PFSK-1 (cell line): ENCODE results near the gene BGN.

ENCODE experiments used
- FOXP2 ChIP-seq: optimal IDR thresholded peaks from 2 replicates; pipeline ENCODE3; 2011; ENCODE audit warnings: borderline replicate concordance, control low read depth, inconsistent platforms; ENCODE audit not compliant: insufficient read depth; ENCODE audit errors: extremely low read length, extremely low read depth
- POLR2AphosphoS5 ChIP-seq: IDR thresholded peaks from 2 replicates; pipeline ENCODE4 v1.6.1; 2012; ENCODE audit warnings: low read depth, mild to moderate bottlenecking, control low read depth, low read length, moderate library complexity
- SIN3A ChIP-seq: IDR thresholded peaks from 2 replicates; pipeline ENCODE4 v1.6.1; 2012; ENCODE audit warnings: mild to moderate bottlenecking, low read length, moderate library complexity, borderline replicate concordance; ENCODE audit not compliant: insufficient read depth
- TAF1 ChIP-seq: IDR thresholded peaks from 2 replicates; pipeline ENCODE4 v1.6.1; 2012; ENCODE audit warnings: low read length, control low read depth, borderline replicate concordance; ENCODE audit not compliant: insufficient read depth
- TF ChIP-seq, protein P1 (sequence below), 2 experiments: IDR thresholded peaks; 2 replicates each; pipeline versions ENCODE4 v1.6.1 to v1.8.0; 2011 to 2012; ENCODE audit warnings: low read depth in 2 of 2, low read length in 2 of 2, control low read depth in 1 of 2, inconsistent platforms in 1 of 2, mild to moderate bottlenecking in 1 of 2, moderate library complexity in 1 of 2; ENCODE audit not compliant: insufficient read depth in 1 of 2

Gene BGN

DNA sequence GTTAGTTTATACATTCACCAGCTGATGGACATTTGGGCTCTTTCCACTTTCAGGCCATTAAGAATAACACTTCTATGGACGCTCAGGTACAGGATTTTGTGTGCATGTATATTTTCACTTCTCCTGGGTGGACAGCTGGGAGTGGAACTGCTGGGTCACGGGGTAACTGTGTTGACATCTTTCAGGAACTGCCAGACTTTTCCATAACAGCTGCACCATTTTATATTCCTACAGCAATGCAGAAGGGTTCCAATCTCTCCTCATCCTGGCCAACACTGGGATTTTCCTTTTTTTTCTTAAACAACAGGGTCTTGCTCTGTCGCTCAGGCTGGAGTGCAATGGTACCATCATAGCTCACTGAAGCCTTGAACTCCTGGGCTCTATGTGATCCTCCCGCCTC is 36.3 kb upstream of the BGN start:
- no peak for TF ChIP-seq SIN3A

DNA sequence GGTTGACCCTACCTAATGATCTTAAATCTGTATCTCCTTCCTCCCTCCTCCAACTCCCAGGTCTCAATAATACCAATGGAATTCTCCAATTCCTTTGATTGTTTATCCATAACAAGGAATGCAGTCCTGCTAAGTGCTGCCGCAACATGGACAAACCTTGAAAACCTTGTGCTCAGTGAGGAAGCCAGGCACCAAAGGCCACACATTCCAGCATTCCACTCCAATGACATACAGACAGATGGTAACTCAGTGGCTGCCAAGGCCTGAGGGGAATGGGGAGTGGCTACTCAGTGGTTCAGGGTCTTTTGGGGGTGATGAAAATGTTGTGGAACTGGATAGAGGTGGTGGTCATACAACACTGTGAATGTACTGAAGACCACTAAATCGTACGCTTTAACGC is 34.8 kb upstream of the BGN start:
- TF ChIP-seq POLR2AphosphoS5 (no peak), FOXP2 (no peak), SIN3A (no peak), TAF1 (no peak)
- TF ChIP-seq, protein P1, sequence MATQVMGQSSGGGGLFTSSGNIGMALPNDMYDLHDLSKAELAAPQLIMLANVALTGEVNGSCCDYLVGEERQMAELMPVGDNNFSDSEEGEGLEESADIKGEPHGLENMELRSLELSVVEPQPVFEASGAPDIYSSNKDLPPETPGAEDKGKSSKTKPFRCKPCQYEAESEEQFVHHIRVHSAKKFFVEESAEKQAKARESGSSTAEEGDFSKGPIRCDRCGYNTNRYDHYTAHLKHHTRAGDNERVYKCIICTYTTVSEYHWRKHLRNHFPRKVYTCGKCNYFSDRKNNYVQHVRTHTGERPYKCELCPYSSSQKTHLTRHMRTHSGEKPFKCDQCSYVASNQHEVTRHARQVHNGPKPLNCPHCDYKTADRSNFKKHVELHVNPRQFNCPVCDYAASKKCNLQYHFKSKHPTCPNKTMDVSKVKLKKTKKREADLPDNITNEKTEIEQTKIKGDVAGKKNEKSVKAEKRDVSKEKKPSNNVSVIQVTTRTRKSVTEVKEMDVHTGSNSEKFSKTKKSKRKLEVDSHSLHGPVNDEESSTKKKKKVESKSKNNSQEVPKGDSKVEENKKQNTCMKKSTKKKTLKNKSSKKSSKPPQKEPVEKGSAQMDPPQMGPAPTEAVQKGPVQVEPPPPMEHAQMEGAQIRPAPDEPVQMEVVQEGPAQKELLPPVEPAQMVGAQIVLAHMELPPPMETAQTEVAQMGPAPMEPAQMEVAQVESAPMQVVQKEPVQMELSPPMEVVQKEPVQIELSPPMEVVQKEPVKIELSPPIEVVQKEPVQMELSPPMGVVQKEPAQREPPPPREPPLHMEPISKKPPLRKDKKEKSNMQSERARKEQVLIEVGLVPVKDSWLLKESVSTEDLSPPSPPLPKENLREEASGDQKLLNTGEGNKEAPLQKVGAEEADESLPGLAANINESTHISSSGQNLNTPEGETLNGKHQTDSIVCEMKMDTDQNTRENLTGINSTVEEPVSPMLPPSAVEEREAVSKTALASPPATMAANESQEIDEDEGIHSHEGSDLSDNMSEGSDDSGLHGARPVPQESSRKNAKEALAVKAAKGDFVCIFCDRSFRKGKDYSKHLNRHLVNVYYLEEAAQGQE (IDR thresholded peaks at IDR 0.05; ENCODE audit: insufficient read depth in 1 of 2, low read depth in 2 of 2, low read length in 2 of 2) = no peak

DNA sequence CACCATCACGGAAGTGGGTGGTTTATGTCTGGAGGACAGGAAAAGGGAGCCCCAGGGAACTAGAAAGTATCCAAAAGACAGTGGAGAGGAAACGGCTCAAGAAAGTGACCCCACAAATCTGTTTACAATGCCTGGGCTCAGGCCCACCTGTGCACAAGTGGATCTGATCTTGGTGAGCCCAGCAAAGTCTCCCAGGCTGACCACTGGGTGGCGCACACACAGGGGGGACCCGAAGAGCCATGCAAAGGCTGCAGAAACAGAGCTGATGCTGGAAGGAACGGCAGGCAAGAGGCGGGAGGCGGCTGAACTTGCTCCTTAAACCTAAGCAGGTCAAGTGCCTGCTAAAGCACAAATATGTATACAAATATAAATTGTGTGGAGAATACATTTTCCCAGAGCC is 34.0 kb upstream of the BGN start:
- TF ChIP-seq, protein P1 (IDR thresholded peaks at IDR 0.05; ENCODE audit: insufficient read depth in 1 of 2, low read depth in 2 of 2, low read length in 2 of 2) = no peak
- TF ChIP-seq TAF1 (no peak), POLR2AphosphoS5 (no peak), FOXP2 (no peak), SIN3A (no peak)

DNA sequence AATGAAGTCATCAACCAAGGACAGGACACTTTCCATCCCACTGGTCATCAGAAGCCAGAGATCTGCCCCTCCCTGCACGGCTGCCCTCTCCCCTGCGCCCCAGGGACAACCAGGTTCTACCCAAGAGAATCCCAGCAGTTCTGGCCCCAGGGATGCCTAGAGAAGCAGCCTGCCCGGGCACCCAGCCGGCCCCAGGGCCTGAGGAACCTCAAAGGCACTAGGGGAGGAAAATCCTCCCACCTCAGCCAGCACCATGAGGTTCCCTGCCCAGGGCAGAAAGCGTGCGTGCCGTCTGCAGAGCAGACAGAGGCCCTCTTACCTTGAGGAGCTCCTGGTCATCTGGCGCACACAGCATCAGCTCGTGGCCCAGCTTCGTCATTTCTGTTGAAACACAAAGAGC is 32.5 kb upstream of the BGN start:
- TF ChIP-seq TAF1 = no peak
- TF ChIP-seq POLR2AphosphoS5 = no peak
- no peak for TF ChIP-seq SIN3A
- TF ChIP-seq FOXP2 = no peak
- TF ChIP-seq, protein P1 (IDR thresholded peaks at IDR 0.05; ENCODE audit: insufficient read depth in 1 of 2, low read depth in 2 of 2, low read length in 2 of 2) = no peak

DNA sequence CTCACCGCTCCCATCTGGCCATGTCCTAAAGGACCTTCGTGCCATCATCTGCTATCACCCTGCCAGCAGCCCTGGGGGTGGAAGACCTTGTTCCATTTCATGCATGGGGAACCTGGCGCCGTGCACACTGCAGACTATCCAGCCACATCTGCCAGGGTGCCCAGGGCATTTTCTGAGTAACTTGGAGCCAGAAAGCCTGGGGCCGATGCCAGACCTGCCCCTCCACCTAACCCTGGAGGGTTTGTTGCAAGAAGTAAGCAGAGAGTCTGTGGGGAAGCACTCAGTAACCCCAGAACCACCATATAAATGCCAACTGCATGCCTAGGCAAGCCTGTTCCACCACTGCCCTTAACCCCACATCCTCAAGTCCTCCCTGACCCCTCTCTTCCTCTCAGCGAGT is 31.7 kb upstream of the BGN start:
- TF ChIP-seq POLR2AphosphoS5 (no peak), SIN3A (no peak), FOXP2 (no peak), TAF1 (no peak)
- TF ChIP-seq, protein P1 (IDR thresholded peaks at IDR 0.05; ENCODE audit: insufficient read depth in 1 of 2, low read depth in 2 of 2, low read length in 2 of 2) = no peak
